AG09319 (cell line): ENCODE results near the gene PIGA.
"Not testable (repeated sequence)": the region's sequence is repeated elsewhere in the genome, so short reads cannot be mapped to it uniquely, and the experiment has no call there.

ENCODE experiments used
- DNase-seq: peaks from one replicate; pipeline ENCODE4 v3.0.0-alpha.2; 2010; ENCODE audit warnings: low read depth; ENCODE audit errors: extremely low read depth
- CTCF ChIP-seq: IDR thresholded peaks from 2 replicates; pipeline ENCODE4 v1.5.1; 2011; ENCODE audit warnings: low read depth, mild to moderate bottlenecking, inconsistent platforms, low read length, moderate library complexity

PIGA gene

GRCh38 chrX:15292861-15293260, 42.5 kb downstream of the PIGA start:
- no peak for TF ChIP-seq CTCF
- no peak for DNase-seq

GRCh38 chrX:15277604-15278003, 57.7 kb downstream of the PIGA start:
- no peak for DNase-seq
- no peak for TF ChIP-seq CTCF

- no peak for DNase-seq
- TF ChIP-seq CTCF = no peak
Observed at GRCh38 chrX:15274946-15275345, 60.4 kb downstream of the PIGA start.

GRCh38 chrX:15273275-15273674, 62.0 kb downstream of the PIGA start:
- not testable (repeated sequence) for DNase-seq

DNA sequence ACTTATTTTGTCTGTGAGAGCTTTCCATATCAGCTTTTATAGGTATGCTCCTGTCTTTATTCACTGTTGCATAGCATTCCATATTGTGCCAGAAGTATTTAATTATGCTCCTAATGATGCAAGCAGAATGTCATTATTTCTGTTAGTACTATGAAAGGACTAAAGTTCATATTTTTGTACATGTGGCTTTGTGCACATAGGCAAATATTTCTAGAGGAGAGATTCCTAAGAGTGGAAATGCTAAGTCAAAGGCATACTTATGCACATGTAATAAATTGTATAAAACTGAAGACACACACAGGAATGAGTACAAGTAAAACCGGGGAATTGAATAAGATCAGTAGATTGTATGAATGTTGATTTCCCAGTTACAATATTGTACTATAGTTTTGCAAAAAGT, 63.6 kb downstream of the PIGA start:
- TF ChIP-seq CTCF = no peak
- DNase-seq = no peak

DNA sequence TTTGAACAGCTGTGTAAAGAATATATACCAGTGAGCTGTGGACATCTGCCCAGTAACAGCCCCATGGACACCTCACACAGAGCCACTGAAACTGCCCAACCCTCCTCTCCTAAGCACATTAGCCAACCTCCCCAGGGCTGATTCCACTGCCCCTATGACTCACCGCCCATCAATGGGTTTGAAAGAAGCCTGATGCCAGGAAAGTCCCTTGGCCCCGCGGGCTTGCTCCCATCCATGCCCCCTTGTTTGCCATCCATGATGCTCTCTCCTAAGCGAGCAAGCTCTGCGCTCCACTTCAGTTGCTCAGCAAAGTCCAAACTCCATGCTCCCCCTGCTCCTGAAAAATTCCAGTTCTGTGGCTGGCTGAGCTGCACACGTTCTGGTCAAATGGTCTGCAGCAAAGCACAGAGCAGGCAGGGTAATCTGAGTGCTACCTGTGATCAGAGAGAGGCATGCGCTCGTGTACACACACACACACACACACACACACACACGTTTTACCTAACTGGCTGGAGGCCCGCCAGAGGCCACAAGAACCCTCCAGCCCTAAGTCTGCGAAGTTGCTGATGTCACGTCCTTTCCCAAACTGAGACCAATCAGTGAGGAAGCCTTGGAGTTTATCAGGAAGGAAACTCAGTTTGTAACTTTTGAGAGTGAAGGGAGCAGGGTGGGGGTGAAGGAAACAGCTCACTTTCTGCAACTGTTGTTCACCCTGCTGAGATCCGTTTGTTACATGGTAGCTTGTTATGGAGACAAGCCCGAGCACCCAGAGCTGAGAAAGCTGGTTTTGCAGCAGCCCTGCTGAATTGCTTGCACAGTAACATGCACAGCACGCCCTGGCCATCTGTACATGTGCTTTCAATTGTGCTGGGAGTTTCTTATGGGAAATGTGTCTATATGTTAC, 65.5 kb downstream of the PIGA start, which contains the start of gene ASB9:
Gene ASB9, minus strand, starts transcription at position 466 of the 904 bp plus-strand sequence. Its CDS starts 209 bp downstream, at position 257.
- no peak for DNase-seq
- no peak for TF ChIP-seq CTCF
